ENCODE measurements around the gene NOL4L. TPM values are rescaled to one million over a fixed set of nuclear protein-coding genes. Genes with fewer than 3 reads are reported as not detected.

NOL4L gene
- total RNA-seq, 2 experiments from 2014 or later = 53.1 to 55.6 TPM

DNA sequence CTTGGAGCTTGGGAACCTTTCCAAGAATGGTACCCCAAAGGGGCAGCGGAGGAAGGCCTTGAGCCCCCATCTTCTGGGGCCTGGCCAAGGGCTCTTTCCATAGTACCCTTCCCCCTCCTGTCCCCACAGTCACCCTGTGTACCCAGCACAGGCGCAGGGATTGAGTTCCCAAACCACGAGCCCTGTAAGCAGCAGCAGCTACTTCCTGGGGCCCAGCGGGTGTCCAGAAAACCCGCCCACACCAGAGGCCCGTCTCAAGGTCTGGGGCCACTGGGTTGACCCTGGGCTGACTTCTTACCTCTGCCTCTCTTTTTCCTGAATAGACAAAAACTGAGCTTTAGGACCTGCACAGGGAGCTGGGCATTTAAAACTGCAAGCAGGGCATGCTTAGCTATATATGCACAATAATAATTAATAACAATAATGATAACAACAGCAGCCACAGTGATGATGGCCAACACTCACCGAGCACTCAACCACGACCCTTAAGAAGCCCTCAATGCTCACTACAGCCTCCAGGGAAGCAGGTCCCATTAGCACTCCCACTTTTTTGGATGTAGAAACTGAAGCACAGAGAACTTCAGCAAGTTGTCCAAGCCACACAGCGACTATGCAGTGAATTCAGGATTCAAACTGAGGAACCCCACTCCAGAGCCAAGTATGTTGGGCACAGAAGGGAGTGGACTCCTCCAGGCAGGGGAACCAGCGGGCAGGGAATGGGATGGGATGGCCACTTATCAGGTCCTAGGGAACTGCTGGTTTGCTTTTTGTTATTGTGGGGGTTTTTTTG is 14.5 kb downstream of the NOL4L start:
- Histone ChIP-seq H3K4me1 (ENCODE audit: insufficient read depth, low read length) (peaks cover 88% of the 10 kb centered on the region), H3K36me3 (ENCODE audit: insufficient read depth, low read length) (peaks cover 17% of the 10 kb centered on the region), H3K9me3 (ENCODE audit: control insufficient read depth in 1 of 2, insufficient read depth in 1 of 2, low read length in 2 of 2) (no peaks in the 10 kb centered on the region), H3K4me3 (ENCODE audit: low read length) (no peak overlapping the region), H3K27me3 (ENCODE audit: control insufficient read depth in 1 of 2, insufficient read depth in 2 of 2, low read length in 2 of 2) (no peaks in the 10 kb centered on the region), H3K27ac (ENCODE audit: low read depth in 1 of 2, low read length in 2 of 2) (peak overlapping the region; percentile 9 to 18)
- H3K4me1 Mint-ChIP-seq (ENCODE audit: low read depth) = peaks cover 41% of the 10 kb centered on the region
- H3K27me3 Mint-ChIP-seq = no peaks in the 10 kb centered on the region
- H3K36me3 Mint-ChIP-seq (ENCODE audit: low read depth) = peaks cover 7% of the 10 kb centered on the region
- H3K9me3 Mint-ChIP-seq = no peaks in the 10 kb centered on the region
- H3K4me3 Mint-ChIP-seq = no peak overlapping the region
- H3K27ac Mint-ChIP-seq = no peak overlapping the region
- CTCF ChIA-PET = no interaction called here
- POLR2A ChIA-PET = interaction anchor here (0.6 to 1.8 kb wide), 4 partner anchors 30 to 42 kb away, joined by 3 to 9 read pairs (median 4); no protein-coding TSS in a partner anchor
- TF ChIP-seq, protein P1, sequence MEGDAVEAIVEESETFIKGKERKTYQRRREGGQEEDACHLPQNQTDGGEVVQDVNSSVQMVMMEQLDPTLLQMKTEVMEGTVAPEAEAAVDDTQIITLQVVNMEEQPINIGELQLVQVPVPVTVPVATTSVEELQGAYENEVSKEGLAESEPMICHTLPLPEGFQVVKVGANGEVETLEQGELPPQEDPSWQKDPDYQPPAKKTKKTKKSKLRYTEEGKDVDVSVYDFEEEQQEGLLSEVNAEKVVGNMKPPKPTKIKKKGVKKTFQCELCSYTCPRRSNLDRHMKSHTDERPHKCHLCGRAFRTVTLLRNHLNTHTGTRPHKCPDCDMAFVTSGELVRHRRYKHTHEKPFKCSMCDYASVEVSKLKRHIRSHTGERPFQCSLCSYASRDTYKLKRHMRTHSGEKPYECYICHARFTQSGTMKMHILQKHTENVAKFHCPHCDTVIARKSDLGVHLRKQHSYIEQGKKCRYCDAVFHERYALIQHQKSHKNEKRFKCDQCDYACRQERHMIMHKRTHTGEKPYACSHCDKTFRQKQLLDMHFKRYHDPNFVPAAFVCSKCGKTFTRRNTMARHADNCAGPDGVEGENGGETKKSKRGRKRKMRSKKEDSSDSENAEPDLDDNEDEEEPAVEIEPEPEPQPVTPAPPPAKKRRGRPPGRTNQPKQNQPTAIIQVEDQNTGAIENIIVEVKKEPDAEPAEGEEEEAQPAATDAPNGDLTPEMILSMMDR (IDR thresholded peaks at IDR 0.05) = no peak
- intact Hi-C loops (cut with DNase I, micrococcal nuclease) = no loop called here
- DNase-seq = no peak
- no peak for ATAC-seq (ENCODE audit: poor library complexity)

DNA sequence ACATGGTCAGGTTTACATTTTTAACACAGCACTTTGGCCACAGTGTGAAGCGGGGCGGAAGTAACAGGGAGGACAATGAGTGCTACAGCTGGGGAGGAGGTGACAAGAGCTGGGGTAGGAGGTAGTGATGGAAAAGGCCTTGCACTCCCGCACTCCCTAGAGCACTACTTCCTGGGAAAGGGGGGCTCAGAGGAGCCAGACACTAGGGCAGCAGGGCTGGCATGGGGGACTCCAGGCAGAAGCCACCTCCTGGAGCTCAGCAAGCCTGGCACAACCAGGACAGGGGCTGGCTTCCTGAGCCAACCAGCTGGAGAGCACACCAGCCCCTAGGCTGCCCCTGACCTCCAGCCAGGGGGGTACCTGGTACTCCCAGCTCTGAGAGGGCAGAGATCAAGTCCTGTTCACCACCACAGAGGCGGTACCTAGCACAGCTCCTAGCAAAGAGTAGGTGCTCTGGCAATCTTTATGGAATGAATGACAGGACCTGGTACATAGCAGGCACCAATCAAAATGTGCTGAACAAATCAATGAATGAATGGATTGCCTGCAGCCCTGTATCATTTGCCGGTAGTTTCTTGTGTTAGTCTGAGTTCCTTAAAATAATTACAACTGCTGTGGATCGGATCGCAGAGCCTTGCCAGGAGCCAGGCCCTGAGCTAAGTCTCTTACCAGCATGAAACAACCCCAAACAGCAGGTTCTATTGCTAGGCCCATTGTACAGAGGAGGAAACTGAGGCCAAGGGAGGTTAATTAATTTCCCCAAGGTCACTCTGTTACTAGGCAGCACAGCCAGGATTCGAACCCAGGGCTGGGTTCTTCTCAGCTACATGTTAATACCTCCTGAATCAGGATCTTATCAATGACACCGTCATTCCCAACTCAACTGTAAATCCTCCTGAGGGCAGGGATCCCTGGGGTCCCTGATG is 15.5 kb downstream of the NOL4L start:
- intact Hi-C loops (cut with DNase I, micrococcal nuclease) = no loop called here
- Histone ChIP-seq H3K27me3 (ENCODE audit: control insufficient read depth in 1 of 2, insufficient read depth in 2 of 2, low read length in 2 of 2) (no peaks in the 10 kb centered on the region), H3K9me3 (ENCODE audit: control insufficient read depth in 1 of 2, insufficient read depth in 1 of 2, low read length in 2 of 2) (no peaks in the 10 kb centered on the region), H3K4me3 (ENCODE audit: low read length) (no peak overlapping the region), H3K36me3 (ENCODE audit: insufficient read depth, low read length) (peaks cover 26% of the 10 kb centered on the region), H3K4me1 (ENCODE audit: insufficient read depth, low read length) (peaks cover 81% of the 10 kb centered on the region), H3K27ac (ENCODE audit: low read depth in 1 of 2, low read length in 2 of 2) (peak overlapping the region; percentile 22 to 27)
- H3K27ac Mint-ChIP-seq = no peak overlapping the region
- H3K4me3 Mint-ChIP-seq = no peak overlapping the region
- DNase-seq (peak in 1 of 14 experiments; percentile 57), ATAC-seq (ENCODE audit: poor library complexity) (no peak)
- H3K9me3 Mint-ChIP-seq = no peaks in the 10 kb centered on the region
- H3K4me1 Mint-ChIP-seq (ENCODE audit: low read depth) = peaks cover 45% of the 10 kb centered on the region
- H3K27me3 Mint-ChIP-seq = no peaks in the 10 kb centered on the region
- TF ChIP-seq, protein P1 (IDR thresholded peaks at IDR 0.05) = no peak
- ChIA-PET CTCF (interaction anchor here (1.1 kb wide), 1 partner anchor 12 kb away, joined by 4 read pairs; no protein-coding TSS in a partner anchor), POLR2A (interaction anchor here (0.6 to 1.8 kb wide), 7 partner anchors 10 to 41 kb away, joined by 3 to 9 read pairs (median 3); no protein-coding TSS in a partner anchor)
- H3K36me3 Mint-ChIP-seq (ENCODE audit: low read depth) = peaks cover 11% of the 10 kb centered on the region

DNA sequence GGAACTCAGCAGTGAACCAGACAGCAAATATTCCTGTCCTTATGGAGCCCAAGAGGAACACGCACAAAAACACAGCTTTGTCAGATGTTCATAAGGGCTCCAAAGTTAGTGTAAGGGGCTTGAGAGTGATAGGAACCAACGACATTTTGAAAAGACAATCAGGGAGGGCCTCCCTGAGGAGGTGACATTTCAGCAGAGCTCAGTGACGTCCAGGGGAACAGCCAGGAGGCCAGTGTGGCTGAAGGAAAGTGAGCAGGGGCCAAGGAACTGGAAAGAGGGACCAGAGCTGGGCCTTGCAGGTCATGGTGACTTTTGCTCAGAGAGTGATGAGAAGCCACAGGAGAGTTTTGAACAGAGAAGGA is 16.1 kb downstream of the NOL4L start:
- POLR2A ChIA-PET = interaction anchor here (1.1 to 1.8 kb wide), 4 partner anchors 10 to 31 kb away, joined by 3 to 9 read pairs (median 4); no protein-coding TSS in a partner anchor
- peaks cover 11% of the 10 kb centered on the region for H3K36me3 Mint-ChIP-seq (ENCODE audit: low read depth)
- no peak for ATAC-seq (ENCODE audit: poor library complexity)
- TF ChIP-seq, protein P1 (IDR thresholded peaks at IDR 0.05) = no peak
- H3K27me3 Mint-ChIP-seq = no peaks in the 10 kb centered on the region
- Histone ChIP-seq H3K9me3 (ENCODE audit: control insufficient read depth in 1 of 2, insufficient read depth in 1 of 2, low read length in 2 of 2) (peaks cover 0 to 1% of the 10 kb centered on the region in 2 experiments), H3K27ac (ENCODE audit: low read depth in 1 of 2, low read length in 2 of 2) (no peak overlapping the region), H3K4me1 (ENCODE audit: insufficient read depth, low read length) (peaks cover 77% of the 10 kb centered on the region), H3K36me3 (ENCODE audit: insufficient read depth, low read length) (peaks cover 31% of the 10 kb centered on the region), H3K27me3 (ENCODE audit: control insufficient read depth in 1 of 2, insufficient read depth in 2 of 2, low read length in 2 of 2) (no peaks in the 10 kb centered on the region), H3K4me3 (ENCODE audit: low read length) (no peak overlapping the region)
- intact Hi-C loops (cut with DNase I, micrococcal nuclease) = no loop called here
- peaks cover 43% of the 10 kb centered on the region for H3K4me1 Mint-ChIP-seq (ENCODE audit: low read depth)
- CTCF ChIA-PET = interaction anchor here (1.1 kb wide), 1 partner anchor 12 kb away, joined by 4 read pairs; no protein-coding TSS in a partner anchor
- H3K4me3 Mint-ChIP-seq = no peak overlapping the region
- no peaks in the 10 kb centered on the region for H3K9me3 Mint-ChIP-seq
- no peak overlapping the region for H3K27ac Mint-ChIP-seq
- DNase-seq = no peak
